Breast epithelium (tissue), 4 donors: ENCODE data around the gene TTBK2. TPM values are rescaled to one million over a fixed set of nuclear protein-coding genes. Genes with fewer than 3 reads are reported as not detected.
A peak's percentile ranks its signal among the peaks of the same experiment; 100 is the strongest.

Source experiments
- DNase-seq, 2 donors: peaks; one replicate each; pipeline ENCODE4 v3.0.0-alpha.2; 2019; ENCODE audit warnings: low spot score in 2 of 2
- H3K27ac ChIP-seq, 2 donors: fragments of 200-600 bp; sonication (generic) in 1 of 2; one replicate each; pipeline ENCODE4 v1.5.1; 2016 to 2019; ENCODE audit warnings: mild to moderate bottlenecking in 1 of 2
- H3K27me3 ChIP-seq, 2 donors: fragments of 200-600 bp; sonication (generic) in 1 of 2; one replicate each; pipeline versions ENCODE4 v1.5.1 to v1.6.0; 2017 to 2019; ENCODE audit warnings: control low read depth in 1 of 2, mild to moderate bottlenecking in 1 of 2
- H3K36me3 ChIP-seq: fragments of 200-600 bp; one replicate; pipeline ENCODE4 v1.5.1; 2019
- H3K4me1 ChIP-seq, 2 donors: fragments of 200-600 bp; sonication (generic); one replicate each; pipeline ENCODE4 v1.5.1; 2016 to 2019; ENCODE audit warnings: control low read depth in 1 of 2
- H3K4me3 ChIP-seq, 3 donors: fragments of 200-600 bp; sonication (generic); 1 replicate in 2 of 3; 2 replicates in 1 of 3; pipeline ENCODE4 v1.5.1; 2016 to 2019; ENCODE audit warnings: mild to moderate bottlenecking in 3 of 3, moderate library complexity in 2 of 3
- H3K9me3 ChIP-seq, 2 donors: fragments of 200-600 bp; sonication (generic) in 1 of 2; one replicate each; pipeline ENCODE4 v1.5.1; 2016 to 2019; ENCODE audit warnings: control low read depth in 1 of 2
- CTCF ChIP-seq, 3 donors: fragments of 450-650 bp; IDR thresholded peaks; one replicate each; pipeline ENCODE4 v1.5.1; 2016 to 2017; ENCODE audit warnings: antibody characterized with exemption in 3 of 3, mild to moderate bottlenecking in 3 of 3, moderate library complexity in 3 of 3
- POLR2A ChIP-seq: fragments of 450-650 bp; IDR thresholded peaks from one replicate; pipeline ENCODE4 v1.6.1; 2016; ENCODE audit warnings: antibody characterized with exemption, mild to moderate bottlenecking, moderate library complexity
- POLR2AphosphoS5 ChIP-seq, 3 donors: sonication (generic); formaldehyde crosslinking; IDR thresholded peaks; one replicate each; pipeline ENCODE4 v1.6.1; 2017; ENCODE audit warnings: antibody characterized with exemption in 3 of 3
- intact Hi-C: fragments of 100-400 bp; cut with DNase I; formaldehyde crosslinking; loops from one replicate; pipeline ENCODE4 v1.15.1; 2023; ENCODE audit warnings: low total_unique reads
- total RNA-seq, 3 donors: library from RNA; depleted of rRNA; stranded (reverse); fragments of >200 nt; gene quantifications; one replicate each; pipeline ENCODE4 v1.1.0, GENCODE V29; 2016

TTBK2 gene
- total RNA-seq, 3 donors from 2014 or later = 15.7 to 21.8 (median 16.4) TPM

- Histone ChIP-seq H3K27ac (no peak overlapping the region), H3K4me3 (no peak overlapping the region), H3K27me3 (no peaks in the 10 kb centered on the region), H3K36me3 (no peaks in the 10 kb centered on the region), H3K9me3 (no peaks in the 10 kb centered on the region), H3K4me1 (no peaks in the 10 kb centered on the region)
- no peak for DNase-seq
- intact Hi-C loops = no loop called here
- TF ChIP-seq POLR2A (no peak), POLR2AphosphoS5 (IDR thresholded peaks at IDR 0.05) (no peak)
Measured at GRCh38 chr15:42719043-42719442, 201.5 kb downstream of the TTBK2 start.

GRCh38 chr15:42716626-42717025 is 204.0 kb downstream of the TTBK2 start:
- H3K9me3 ChIP-seq = no peaks in the 10 kb centered on the region
- no peak overlapping the region for H3K4me3 ChIP-seq
- TF ChIP-seq POLR2A (no peak), POLR2AphosphoS5 (IDR thresholded peaks at IDR 0.05) (no peak), CTCF (IDR thresholded peaks at IDR 0.05) (no peak)
- no peaks in the 10 kb centered on the region for H3K4me1 ChIP-seq
- no peak for DNase-seq
- no peak overlapping the region for H3K27ac ChIP-seq
- intact Hi-C loops = no loop called here
- no peaks in the 10 kb centered on the region for H3K36me3 ChIP-seq
- no peaks in the 10 kb centered on the region for H3K27me3 ChIP-seq

- H3K27me3 ChIP-seq = no peaks in the 10 kb centered on the region
- H3K4me1 ChIP-seq = no peaks in the 10 kb centered on the region
- H3K27ac ChIP-seq = no peak overlapping the region
- H3K36me3 ChIP-seq = no peaks in the 10 kb centered on the region
- TF ChIP-seq POLR2AphosphoS5 (IDR thresholded peaks at IDR 0.05) (no peak), POLR2A (no peak), CTCF (IDR thresholded peaks at IDR 0.05) (no peak)
- intact Hi-C loops = no loop called here
- no peak for DNase-seq
- H3K4me3 ChIP-seq = no peak overlapping the region
- H3K9me3 ChIP-seq = no peaks in the 10 kb centered on the region
Measured at GRCh38 chr15:42716125-42716524, 204.5 kb downstream of the TTBK2 start.

- no peaks in the 10 kb centered on the region for H3K9me3 ChIP-seq
- no peak for TF ChIP-seq CTCF (IDR thresholded peaks at IDR 0.05)
- TF ChIP-seq POLR2A = no peak
- TF ChIP-seq POLR2AphosphoS5 (IDR thresholded peaks at IDR 0.05) = no peak
- DNase-seq = peak in 1 of 2 donors; percentile 31
- no peaks in the 10 kb centered on the region for H3K4me1 ChIP-seq
- no peak overlapping the region for H3K27ac ChIP-seq
- H3K4me3 ChIP-seq = no peak overlapping the region
- H3K36me3 ChIP-seq = no peaks in the 10 kb centered on the region
- intact Hi-C loops = no loop called here
- no peaks in the 10 kb centered on the region for H3K27me3 ChIP-seq
Measured at GRCh38 chr15:42712584-42712983, 208.0 kb downstream of the TTBK2 start.

GRCh38 chr15:42711746-42712145 is 208.8 kb downstream of the TTBK2 start:
- H3K9me3 ChIP-seq = no peaks in the 10 kb centered on the region
- no peaks in the 10 kb centered on the region for H3K4me1 ChIP-seq
- H3K36me3 ChIP-seq = no peaks in the 10 kb centered on the region
- no peaks in the 10 kb centered on the region for H3K27me3 ChIP-seq
- H3K4me3 ChIP-seq = no peak overlapping the region
- H3K27ac ChIP-seq = no peak overlapping the region
- no peak for TF ChIP-seq CTCF (IDR thresholded peaks at IDR 0.05)
- TF ChIP-seq POLR2AphosphoS5 (IDR thresholded peaks at IDR 0.05) = no peak
- no peak for TF ChIP-seq POLR2A
- no peak for DNase-seq
- intact Hi-C loops = no loop called here

- Histone ChIP-seq H3K4me1 (no peaks in the 10 kb centered on the region), H3K9me3 (no peaks in the 10 kb centered on the region), H3K27ac (no peak overlapping the region), H3K36me3 (no peaks in the 10 kb centered on the region), H3K4me3 (no peak overlapping the region), H3K27me3 (no peaks in the 10 kb centered on the region)
- no peak for DNase-seq
- intact Hi-C loops = no loop called here
- TF ChIP-seq CTCF (IDR thresholded peaks at IDR 0.05) = no peak
- no peak for TF ChIP-seq POLR2AphosphoS5 (IDR thresholded peaks at IDR 0.05)
- TF ChIP-seq POLR2A = no peak
Measured at GRCh38 chr15:42710662-42711061, 209.9 kb downstream of the TTBK2 start.
